Measurements from ENCODE around the gene NMNAT3. TPM values are rescaled to one million over a fixed set of nuclear protein-coding genes. Genes with fewer than 3 reads are reported as not detected.
A peak's percentile ranks its signal among the peaks of the same experiment; 100 is the strongest.

The NMNAT3 gene
- total and polyA plus RNA-seq, 2 experiments from 2014 or later: 8.3 to 9.2 TPM

DNA sequence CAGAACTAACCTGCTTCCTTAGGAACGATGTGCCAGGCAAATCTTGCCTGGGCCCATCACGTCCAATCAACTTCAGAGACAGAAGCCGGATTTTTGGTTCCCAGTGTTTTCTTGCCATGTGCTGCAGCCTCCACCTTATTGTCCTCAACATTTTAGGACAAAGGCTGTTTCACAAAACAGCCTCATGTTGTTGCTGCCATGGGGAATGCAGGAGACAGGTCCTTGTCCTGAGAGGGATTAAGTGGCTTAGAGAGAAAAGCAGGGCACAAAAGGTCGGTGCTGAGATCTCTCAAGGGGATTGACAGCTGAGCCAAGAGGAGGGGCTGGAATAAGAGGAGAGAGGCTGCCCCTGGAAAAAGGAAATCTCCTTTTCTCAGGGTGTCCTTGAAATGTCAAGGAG, 11.3 kb upstream of the NMNAT3 start:
- no peaks in the 10 kb centered on the region for H3K27me3 ChIP-seq (ENCODE audit: insufficient read depth)
- ATAC-seq: peak; percentile 82
- H3K27ac Mint-ChIP-seq: no peak overlapping the region
- no peaks in the 10 kb centered on the region; the same call in 1 of the 2 replicates for H3K9me2 ChIP-seq (ENCODE audit: insufficient read depth)
- peak overlapping the region; percentile 92; the same call in 1 of the 2 replicates for H2AFZ ChIP-seq
- no peaks in the 10 kb centered on the region for H3K79me2 ChIP-seq (replicated peaks; ENCODE audit: insufficient read depth)
- peaks cover 5% of the 10 kb centered on the region for H3K27me3 Mint-ChIP-seq (ENCODE audit: insufficient read depth, low read depth, poor library complexity)
- no peaks in the 10 kb centered on the region for H4K20me1 ChIP-seq (replicated peaks; ENCODE audit: insufficient read depth)
- no peaks in the 10 kb centered on the region for H3K36me3 ChIP-seq (ENCODE audit: insufficient read depth)
- TF ChIP-seq, protein P1, sequence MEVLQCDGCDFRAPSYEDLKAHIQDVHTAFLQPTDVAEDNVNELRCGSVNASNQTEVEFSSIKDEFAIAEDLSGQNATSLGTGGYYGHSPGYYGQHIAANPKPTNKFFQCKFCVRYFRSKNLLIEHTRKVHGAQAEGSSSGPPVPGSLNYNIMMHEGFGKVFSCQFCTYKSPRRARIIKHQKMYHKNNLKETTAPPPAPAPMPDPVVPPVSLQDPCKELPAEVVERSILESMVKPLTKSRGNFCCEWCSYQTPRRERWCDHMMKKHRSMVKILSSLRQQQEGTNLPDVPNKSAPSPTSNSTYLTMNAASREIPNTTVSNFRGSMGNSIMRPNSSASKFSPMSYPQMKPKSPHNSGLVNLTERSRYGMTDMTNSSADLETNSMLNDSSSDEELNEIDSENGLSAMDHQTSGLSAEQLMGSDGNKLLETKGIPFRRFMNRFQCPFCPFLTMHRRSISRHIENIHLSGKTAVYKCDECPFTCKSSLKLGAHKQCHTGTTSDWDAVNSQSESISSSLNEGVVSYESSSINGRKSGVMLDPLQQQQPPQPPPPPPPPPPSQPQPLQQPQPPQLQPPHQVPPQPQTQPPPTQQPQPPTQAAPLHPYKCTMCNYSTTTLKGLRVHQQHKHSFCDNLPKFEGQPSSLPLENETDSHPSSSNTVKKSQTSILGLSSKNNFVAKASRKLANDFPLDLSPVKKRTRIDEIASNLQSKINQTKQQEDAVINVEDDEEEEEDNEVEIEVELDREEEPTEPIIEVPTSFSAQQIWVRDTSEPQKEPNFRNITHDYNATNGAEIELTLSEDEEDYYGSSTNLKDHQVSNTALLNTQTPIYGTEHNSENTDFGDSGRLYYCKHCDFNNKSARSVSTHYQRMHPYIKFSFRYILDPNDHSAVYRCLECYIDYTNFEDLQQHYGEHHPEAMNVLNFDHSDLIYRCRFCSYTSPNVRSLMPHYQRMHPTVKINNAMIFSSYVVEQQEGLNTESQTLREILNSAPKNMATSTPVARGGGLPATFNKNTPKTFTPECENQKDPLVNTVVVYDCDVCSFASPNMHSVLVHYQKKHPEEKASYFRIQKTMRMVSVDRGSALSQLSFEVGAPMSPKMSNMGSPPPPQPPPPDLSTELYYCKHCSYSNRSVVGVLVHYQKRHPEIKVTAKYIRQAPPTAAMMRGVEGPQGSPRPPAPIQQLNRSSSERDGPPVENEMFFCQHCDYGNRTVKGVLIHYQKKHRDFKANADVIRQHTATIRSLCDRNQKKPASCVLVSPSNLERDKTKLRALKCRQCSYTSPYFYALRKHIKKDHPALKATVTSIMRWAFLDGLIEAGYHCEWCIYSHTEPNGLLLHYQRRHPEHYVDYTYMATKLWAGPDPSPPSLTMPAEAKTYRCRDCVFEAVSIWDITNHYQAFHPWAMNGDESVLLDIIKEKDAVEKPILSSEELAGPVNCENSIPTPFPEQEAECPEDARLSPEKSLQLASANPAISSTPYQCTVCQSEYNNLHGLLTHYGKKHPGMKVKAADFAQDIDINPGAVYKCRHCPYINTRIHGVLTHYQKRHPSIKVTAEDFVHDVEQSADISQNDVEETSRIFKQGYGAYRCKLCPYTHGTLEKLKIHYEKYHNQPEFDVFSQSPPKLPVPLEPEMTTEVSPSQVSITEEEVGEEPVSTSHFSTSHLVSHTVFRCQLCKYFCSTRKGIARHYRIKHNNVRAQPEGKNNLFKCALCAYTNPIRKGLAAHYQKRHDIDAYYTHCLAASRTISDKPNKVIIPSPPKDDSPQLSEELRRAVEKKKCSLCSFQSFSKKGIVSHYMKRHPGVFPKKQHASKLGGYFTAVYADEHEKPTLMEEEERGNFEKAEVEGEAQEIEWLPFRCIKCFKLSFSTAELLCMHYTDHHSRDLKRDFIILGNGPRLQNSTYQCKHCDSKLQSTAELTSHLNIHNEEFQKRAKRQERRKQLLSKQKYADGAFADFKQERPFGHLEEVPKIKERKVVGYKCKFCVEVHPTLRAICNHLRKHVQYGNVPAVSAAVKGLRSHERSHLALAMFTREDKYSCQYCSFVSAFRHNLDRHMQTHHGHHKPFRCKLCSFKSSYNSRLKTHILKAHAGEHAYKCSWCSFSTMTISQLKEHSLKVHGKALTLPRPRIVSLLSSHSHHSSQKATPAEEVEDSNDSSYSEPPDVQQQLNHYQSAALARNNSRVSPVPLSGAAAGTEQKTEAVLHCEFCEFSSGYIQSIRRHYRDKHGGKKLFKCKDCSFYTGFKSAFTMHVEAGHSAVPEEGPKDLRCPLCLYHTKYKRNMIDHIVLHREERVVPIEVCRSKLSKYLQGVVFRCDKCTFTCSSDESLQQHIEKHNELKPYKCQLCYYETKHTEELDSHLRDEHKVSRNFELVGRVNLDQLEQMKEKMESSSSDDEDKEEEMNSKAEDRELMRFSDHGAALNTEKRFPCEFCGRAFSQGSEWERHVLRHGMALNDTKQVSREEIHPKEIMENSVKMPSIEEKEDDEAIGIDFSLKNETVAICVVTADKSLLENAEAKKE (CRISPR knock-in tag; IDR thresholded peaks at IDR 0.05): no peak
- TF ChIP-seq, protein P2, sequence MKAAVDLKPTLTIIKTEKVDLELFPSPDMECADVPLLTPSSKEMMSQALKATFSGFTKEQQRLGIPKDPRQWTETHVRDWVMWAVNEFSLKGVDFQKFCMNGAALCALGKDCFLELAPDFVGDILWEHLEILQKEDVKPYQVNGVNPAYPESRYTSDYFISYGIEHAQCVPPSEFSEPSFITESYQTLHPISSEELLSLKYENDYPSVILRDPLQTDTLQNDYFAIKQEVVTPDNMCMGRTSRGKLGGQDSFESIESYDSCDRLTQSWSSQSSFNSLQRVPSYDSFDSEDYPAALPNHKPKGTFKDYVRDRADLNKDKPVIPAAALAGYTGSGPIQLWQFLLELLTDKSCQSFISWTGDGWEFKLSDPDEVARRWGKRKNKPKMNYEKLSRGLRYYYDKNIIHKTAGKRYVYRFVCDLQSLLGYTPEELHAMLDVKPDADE (IDR thresholded peaks at IDR 0.05): no peak
- DNase-seq (ENCODE audit: low spot score): peak; percentile 44
- H3K27ac ChIP-seq (ENCODE audit: low read depth): no peak overlapping the region
- H3K4me1 Mint-ChIP-seq: peaks cover 4% of the 10 kb centered on the region; the same call in 2 of the 3 replicates
- no peak overlapping the region for H3K4me2 ChIP-seq
- H3K36me3 Mint-ChIP-seq (ENCODE audit: low read depth): no peaks in the 10 kb centered on the region
- no peak overlapping the region for H3K4me3 Mint-ChIP-seq
- no peaks in the 10 kb centered on the region for H3F3A ChIP-seq (replicated peaks; ENCODE audit: low read depth)
- H3K9me3 Mint-ChIP-seq: no peaks in the 10 kb centered on the region
- peaks cover 4% of the 10 kb centered on the region; the same call in 1 of the 2 replicates for H3K4me1 ChIP-seq (ENCODE audit: insufficient read depth)
- H3K4me3 ChIP-seq: no peak overlapping the region

DNA sequence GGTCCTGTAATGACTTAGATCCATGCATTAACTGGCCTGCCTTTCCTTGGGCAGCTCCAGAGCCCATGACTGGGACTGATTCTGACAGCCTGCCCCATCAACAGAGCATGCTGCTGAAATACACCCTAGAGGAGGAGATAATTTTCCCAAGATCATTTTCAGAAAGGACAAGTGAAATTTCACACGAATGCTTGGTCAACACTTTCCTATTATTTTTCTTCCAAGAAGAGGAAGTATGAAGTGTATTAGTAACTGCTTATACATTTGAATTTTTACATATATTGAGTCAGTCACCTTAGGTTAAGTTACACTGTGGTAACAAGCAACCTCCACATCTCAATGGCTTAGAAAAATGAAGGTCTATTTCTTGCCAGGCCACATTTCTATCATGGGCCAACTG, 9.7 kb upstream of the NMNAT3 start:
- Mint-ChIP-seq H3K36me3 (ENCODE audit: low read depth) (no peaks in the 10 kb centered on the region), H3K4me3 (no peak overlapping the region), H3K27ac (no peak overlapping the region), H3K4me1 (peaks cover 4% of the 10 kb centered on the region; the same call in 2 of the 3 replicates), H3K9me3 (no peaks in the 10 kb centered on the region), H3K27me3 (ENCODE audit: insufficient read depth, low read depth, poor library complexity) (peaks cover 5% of the 10 kb centered on the region)
- Histone ChIP-seq H3K4me3 (no peak overlapping the region), H3K27ac (ENCODE audit: low read depth) (no peak overlapping the region), H3K4me2 (no peak overlapping the region), H3K9me2 (ENCODE audit: insufficient read depth) (no peaks in the 10 kb centered on the region), H3K79me2 (replicated peaks; ENCODE audit: insufficient read depth) (no peaks in the 10 kb centered on the region), H3K27me3 (ENCODE audit: insufficient read depth) (no peaks in the 10 kb centered on the region), H4K20me1 (replicated peaks; ENCODE audit: insufficient read depth) (no peaks in the 10 kb centered on the region), H2AFZ (no peak overlapping the region), H3K4me1 (ENCODE audit: insufficient read depth) (peaks cover 4% of the 10 kb centered on the region; the same call in 1 of the 2 replicates), H3F3A (replicated peaks; ENCODE audit: low read depth) (no peaks in the 10 kb centered on the region), H3K36me3 (ENCODE audit: insufficient read depth) (no peaks in the 10 kb centered on the region)
- no peak for ATAC-seq
- no peak for DNase-seq (ENCODE audit: low spot score)
- TF ChIP-seq ZNF331 (CRISPR knock-in tag; IDR thresholded peaks at IDR 0.05; ENCODE audit: low read depth) (no peak), EZH2phosphoT487 (IDR thresholded peaks at IDR 0.05; ENCODE audit: unreplicated experiment) (no peak), ZNF114 (CRISPR knock-in tag; IDR thresholded peaks at IDR 0.05) (no peak), JUNB (IDR thresholded peaks at IDR 0.05; ENCODE audit: unreplicated experiment) (no peak), CREB1 (CRISPR knock-in tag; IDR thresholded peaks at IDR 0.05; ENCODE audit: low read depth) (no peak), POLR2AphosphoS5 (IDR thresholded peaks at IDR 0.05; ENCODE audit: low read depth) (no peak)
- TF ChIP-seq, protein P2 (IDR thresholded peaks at IDR 0.05): no peak

Measured in GM23338 (cell line).